Spleen (tissue), 11 donors: ENCODE measurements around the gene USH2A. TPM values are rescaled to one million over a fixed set of nuclear protein-coding genes. Genes with fewer than 3 reads are reported as not detected.

Source experiments
- DNase-seq: peaks from one replicate; pipeline ENCODE4 v3.0.0-alpha.2; 2020
- H3K27ac ChIP-seq, 8 donors: fragments of 200-600 bp; sonication (generic) in 7 of 8; 1 replicate in 4 of 8; 2 replicates in 4 of 8; pipeline versions ENCODE4 v1.5.0 to v1.8.0; 2016 to 2021; ENCODE audit warnings: inconsistent platforms in 4 of 8, mild to moderate bottlenecking in 4 of 8, moderate library complexity in 1 of 8
- H3K27me3 ChIP-seq, 7 donors: fragments of 200-600 bp; sonication (generic) in 6 of 7; replicated peaks in 1 of 7; 1 replicate in 4 of 7; 2 replicates in 3 of 7; pipeline versions ENCODE4 v1.5.0 to v1.8.0; 2016 to 2021; ENCODE audit warnings: inconsistent platforms in 3 of 7, mild to moderate bottlenecking in 1 of 7
- H3K36me3 ChIP-seq, 6 donors: fragments of 200-600 bp; sonication (generic) in 5 of 6; 1 replicate in 4 of 6; 2 replicates in 2 of 6; pipeline versions ENCODE4 v1.5.0 to v1.8.0; 2016 to 2021; ENCODE audit warnings: inconsistent platforms in 2 of 6
- H3K4me1 ChIP-seq, 6 donors: fragments of 200-600 bp; sonication (generic) in 5 of 6; 1 replicate in 3 of 6; 2 replicates in 3 of 6; pipeline versions ENCODE4 v1.5.0 to v1.8.0; 2016 to 2021; ENCODE audit warnings: inconsistent platforms in 3 of 6
- H3K4me3 ChIP-seq, 8 donors: fragments of 200-600 bp; sonication (generic) in 7 of 8; 1 replicate in 4 of 8; 2 replicates in 4 of 8; pipeline versions ENCODE4 v1.5.0 to v1.8.0; 2016 to 2021; ENCODE audit warnings: inconsistent platforms in 4 of 8, mild to moderate bottlenecking in 4 of 8, moderate library complexity in 2 of 8
- H3K9me3 ChIP-seq, 8 donors: fragments of 200-600 bp; sonication (generic) in 7 of 8; 1 replicate in 4 of 8; 2 replicates in 4 of 8; pipeline versions ENCODE4 v1.5.0 to v1.8.0; 2016 to 2021; ENCODE audit warnings: inconsistent platforms in 4 of 8
- CTCF ChIP-seq, 11 experiments: fragments of 200-600 bp in 7 of 11; fragments of 450-650 bp in 4 of 11; sonication (generic) in 4 of 11; IDR thresholded peaks in 8 of 11; conservative IDR thresholded peaks in 3 of 11; 1 replicate in 7 of 11; 2 replicates in 4 of 11; pipeline versions ENCODE4 v1.4.0 to v1.8.0; 2016 to 2021; ENCODE audit warnings: antibody characterized with exemption in 11 of 11, inconsistent platforms in 4 of 11, mild to moderate bottlenecking in 1 of 11
- POLR2A ChIP-seq, 3 donors: fragments of 450-650 bp; IDR thresholded peaks; one replicate each; pipeline ENCODE4 v1.5.1; 2017; ENCODE audit warnings: antibody characterized with exemption in 3 of 3, mild to moderate bottlenecking in 1 of 3
- POLR2AphosphoS5 ChIP-seq, 3 donors: sonication (generic); formaldehyde crosslinking; IDR thresholded peaks; one replicate each; pipeline ENCODE4 v1.5.1; 2017; ENCODE audit warnings: antibody characterized with exemption in 3 of 3
- WGBS, 5 donors: extraction: QIAGEN DNeasy Blood & Tissue Kit in 3 of 5; methylation state at CpG; one replicate each; pipeline versions ENCODE4 v1.1.5 to v1.1.7; 2013 to 2018; 5-methylcytosine and 5-hydroxymethylcytosine counted together
- intact Hi-C: fragments of 100-400 bp; cut with DNase I; formaldehyde crosslinking; loops from one replicate; pipeline ENCODE4 v1.15.0; 2023; ENCODE audit warnings: low total_unique reads
- polyA plus RNA-seq, 3 donors: library from polyadenylated mRNA; stranded (reverse); fragments of 200-250 nt; gene quantifications; one replicate each; pipeline ENCODE4 v1.2.1, GENCODE V29; 2013
- total RNA-seq, 7 donors: library from RNA; depleted of rRNA in 3 of 7; stranded (reverse); fragments of >200 nt in 3 of 7; fragmentation: NEBNext Ultra II Directional in 4 of 7; extraction: Animal tissue kit (Norgen Biotek cat#: 25700) in 4 of 7; gene quantifications; one replicate each; pipeline versions ENCODE4 v1.1.0 to v1.2.1, GENCODE V29; 2016 to 2021
- donor health status: healthy with polysubstance abuse.
- donor health status: DM: no; HTN: no; CAD: no; lungs with moderate emphysema.
- donor health status: DM: no; HTN: no; CAD: no.
- donor health status: Bipolar disorder and iron deficiency.
- donor health status: healthy.
- donor health status: DM: no; HTN: no; CAD: no.
- donor health status: DM: yes; HTN: yes; CAD: no.

The USH2A gene
- total and polyA plus RNA-seq, 10 donors, result under 0.01 TPM; not detected in 9

- Histone ChIP-seq H3K27me3 (no peaks in the 10 kb centered on the region), H3K4me1 (no peaks in the 10 kb centered on the region), H3K4me3 (no peak overlapping the region), H3K9me3 (no peaks in the 10 kb centered on the region), H3K27ac (no peak overlapping the region), H3K36me3 (no peaks in the 10 kb centered on the region)
- TF ChIP-seq POLR2A (IDR thresholded peaks at IDR 0.05), result no peak
- TF ChIP-seq CTCF (IDR thresholded peaks at IDR 0.05 in 8 of 11, conservative IDR thresholded peaks at IDR 0.05 in 3 of 11), result no peak
- TF ChIP-seq POLR2AphosphoS5 (IDR thresholded peaks at IDR 0.05), result no peak
- WGBS, 5 donors, result 67 to 79% (median 75%) methylated on average over 7 of the region's 7 CpGs
- intact Hi-C loops, result no loop called here
- DNase-seq, result no peak
Observed at GRCh38 chr1:216054600-216054999, 368.6 kb downstream of the USH2A start.

GRCh38 chr1:216051071-216051470, 372.2 kb downstream of the USH2A start:
- no peak for TF ChIP-seq POLR2AphosphoS5 (IDR thresholded peaks at IDR 0.05)
- TF ChIP-seq POLR2A (IDR thresholded peaks at IDR 0.05), result no peak
- no peak for TF ChIP-seq CTCF (IDR thresholded peaks at IDR 0.05 in 8 of 11, conservative IDR thresholded peaks at IDR 0.05 in 3 of 11)
- Histone ChIP-seq H3K27ac (no peak overlapping the region), H3K4me3 (no peak overlapping the region), H3K27me3 (no peaks in the 10 kb centered on the region), H3K4me1 (no peaks in the 10 kb centered on the region), H3K9me3 (no peaks in the 10 kb centered on the region), H3K36me3 (no peaks in the 10 kb centered on the region)
- DNase-seq, result no peak
- 67 to 81% (median 71%) methylated on average over 3 of the region's 3 CpGs for WGBS, 5 donors
- intact Hi-C loops, result no loop called here

GRCh38 chr1:216049741-216050430, 373.4 kb downstream of the USH2A start:
- no peaks in the 10 kb centered on the region for H3K9me3 ChIP-seq
- H3K27ac ChIP-seq, result no peak overlapping the region
- intact Hi-C loops, result no loop called here

More at GRCh38 chr1:216049741-216050430, 373.4 kb downstream of the USH2A start:
- Histone ChIP-seq H3K4me1 (no peaks in the 10 kb centered on the region), H3K4me3 (no peak overlapping the region), H3K27me3 (no peaks in the 10 kb centered on the region), H3K36me3 (no peaks in the 10 kb centered on the region)
- TF ChIP-seq POLR2AphosphoS5 (IDR thresholded peaks at IDR 0.05) (no peak), CTCF (IDR thresholded peaks at IDR 0.05 in 8 of 11, conservative IDR thresholded peaks at IDR 0.05 in 3 of 11) (no peak), POLR2A (IDR thresholded peaks at IDR 0.05) (no peak)
- WGBS, 5 donors, result 67 to 82% (median 75%) methylated on average over 9 of the region's 9 CpGs
- no peak for DNase-seq
